Activated CD4-positive, alpha-beta T cell treated with anti-CD3 and anti-CD28 coated beads, Interleukin-2, Interleukin-6, amounts not matched to agents 100 ng/mL and 50 ng/mL, durations not matched to agents 16 hours and 8 hours (primary cell): ENCODE measurements around the gene HSPG2.
A peak's percentile ranks its signal among the peaks of the same experiment; 100 is the strongest.
"Not testable (repeated sequence)": the region's sequence is repeated elsewhere in the genome, so short reads cannot be mapped to it uniquely, and the experiment has no call there.

Experiments
- DNase-seq: peaks from one replicate; pipeline ENCODE4 v3.0.0-alpha.2; 2020

Gene HSPG2

DNA sequence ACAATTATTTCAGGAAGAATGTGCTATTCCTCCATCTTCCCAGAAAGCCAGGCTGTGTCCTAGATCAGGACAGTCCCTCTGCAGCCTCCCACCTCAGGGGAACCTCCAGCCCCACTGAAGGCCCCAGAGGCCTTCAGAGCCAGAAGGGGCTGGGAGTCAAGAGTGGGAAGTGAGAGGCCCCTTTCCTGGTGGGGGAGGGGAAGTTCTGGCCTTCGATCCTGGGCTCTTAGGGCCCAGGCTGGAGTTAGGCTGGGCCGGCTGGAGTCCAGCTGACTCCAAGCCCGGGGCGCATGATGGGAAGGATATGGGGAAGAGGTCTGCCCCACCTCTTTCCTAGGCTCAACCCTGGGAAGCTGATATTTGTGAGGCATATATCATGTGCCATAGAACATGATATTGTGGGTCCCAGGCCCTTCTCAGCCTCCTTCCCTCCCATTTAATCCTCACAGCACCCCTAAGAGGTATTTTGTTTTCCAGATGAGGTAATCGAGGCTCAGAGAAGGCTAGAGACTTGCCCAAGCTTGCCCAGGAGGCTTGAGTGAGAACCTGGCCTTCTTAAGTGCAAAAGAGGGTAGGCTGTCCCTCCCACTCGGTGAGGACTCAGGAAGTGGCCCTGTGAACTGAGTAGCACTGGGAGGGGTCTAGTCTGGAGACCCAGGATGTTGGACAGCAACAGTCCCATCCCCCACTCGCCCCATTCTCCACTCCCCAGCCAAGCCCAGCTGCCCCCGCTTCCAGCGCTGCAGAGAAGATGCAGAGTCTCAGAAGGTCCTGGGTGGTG lies 18.6 kb upstream of the HSPG2 start:
- no peak for DNase-seq

DNA sequence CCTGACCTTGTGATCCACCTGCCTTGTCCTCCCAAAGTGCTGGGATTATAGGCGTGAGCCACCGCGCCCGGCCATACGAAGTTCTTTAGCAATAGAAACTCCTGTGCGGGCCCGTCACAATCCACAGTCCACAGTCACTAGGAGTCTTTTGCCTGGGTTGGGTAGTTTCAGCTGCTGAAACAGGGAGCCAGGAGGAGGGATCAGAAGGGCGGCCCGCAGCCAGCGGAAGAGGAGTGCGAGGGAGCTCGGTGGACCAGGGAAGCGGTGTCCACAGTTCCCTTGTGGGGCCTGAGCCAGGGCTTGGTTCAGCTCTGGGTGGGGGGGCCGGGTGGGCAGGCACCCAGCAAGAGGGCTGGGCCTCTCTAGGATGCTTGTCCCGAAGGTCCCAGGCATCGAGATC lies 17.9 kb upstream of the HSPG2 start:
- no peak for DNase-seq

DNA sequence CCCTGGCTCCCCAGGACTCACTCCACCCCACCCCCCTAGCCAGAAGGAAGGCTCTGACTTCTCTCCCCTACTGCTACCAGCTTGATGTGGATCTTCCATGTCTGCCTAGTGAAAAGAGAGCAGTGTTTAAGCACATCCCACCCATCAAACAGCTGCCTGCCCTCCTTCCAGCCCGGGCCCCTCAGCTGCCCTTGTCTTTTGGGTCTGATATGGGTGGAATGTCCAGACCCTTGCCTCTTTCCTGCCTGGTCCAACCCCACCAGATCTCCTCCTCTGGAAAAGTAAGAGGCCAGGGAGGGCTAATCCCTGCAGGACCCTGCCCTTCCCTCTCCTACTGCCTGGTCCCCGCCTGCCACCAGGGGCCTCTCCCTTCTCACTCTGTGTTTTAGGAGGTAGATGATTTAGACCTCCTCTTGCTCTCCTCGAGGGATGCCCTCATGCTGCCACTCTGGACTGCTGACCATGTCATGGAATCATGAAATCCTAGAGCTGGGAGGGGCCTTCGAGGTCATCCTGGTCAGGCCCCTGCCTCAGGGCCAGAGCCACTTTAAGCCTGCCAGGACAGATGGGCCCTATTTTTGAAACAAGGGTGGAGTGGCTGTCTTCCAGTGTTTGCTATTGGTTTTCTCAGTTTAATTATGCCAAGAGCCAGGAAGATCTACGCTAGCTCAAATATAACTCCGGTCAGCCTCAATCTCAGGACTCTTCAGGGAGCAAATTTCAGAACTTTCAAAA lies 15.8 kb upstream of the HSPG2 start:
- DNase-seq: no peak

DNA sequence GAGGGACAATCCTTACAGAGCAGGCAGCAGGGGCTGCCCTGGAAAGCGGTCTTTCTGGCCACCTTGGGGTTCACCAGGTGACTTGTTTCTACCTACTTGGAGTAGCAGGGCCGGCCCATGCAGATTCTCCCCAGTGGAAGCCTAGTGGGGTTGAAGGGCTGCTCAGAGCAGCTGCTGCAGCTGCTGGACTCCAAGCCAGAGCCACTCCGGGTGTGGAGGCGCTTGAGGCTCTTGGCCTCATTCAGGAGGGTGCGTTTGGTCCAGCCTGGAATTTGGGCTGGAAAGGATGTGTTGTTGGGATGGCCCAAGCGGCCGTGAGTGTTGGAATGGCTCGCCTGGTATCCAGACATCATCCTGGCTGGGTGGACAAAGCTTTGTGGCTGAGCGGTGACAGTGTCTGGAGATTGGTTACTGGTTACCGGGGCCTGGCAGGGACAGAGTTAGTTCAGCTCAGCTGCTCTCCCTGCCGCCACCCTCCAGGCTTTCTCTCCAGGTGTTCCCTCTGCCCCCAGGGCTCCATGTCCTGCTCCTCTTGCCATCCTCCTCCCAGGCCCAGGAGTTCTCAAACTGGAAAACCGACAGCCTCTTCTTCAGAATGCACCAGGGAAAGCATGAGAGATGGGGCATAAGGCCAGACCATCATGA lies 14.2 kb upstream of the HSPG2 start:
- no peak for DNase-seq

DNA sequence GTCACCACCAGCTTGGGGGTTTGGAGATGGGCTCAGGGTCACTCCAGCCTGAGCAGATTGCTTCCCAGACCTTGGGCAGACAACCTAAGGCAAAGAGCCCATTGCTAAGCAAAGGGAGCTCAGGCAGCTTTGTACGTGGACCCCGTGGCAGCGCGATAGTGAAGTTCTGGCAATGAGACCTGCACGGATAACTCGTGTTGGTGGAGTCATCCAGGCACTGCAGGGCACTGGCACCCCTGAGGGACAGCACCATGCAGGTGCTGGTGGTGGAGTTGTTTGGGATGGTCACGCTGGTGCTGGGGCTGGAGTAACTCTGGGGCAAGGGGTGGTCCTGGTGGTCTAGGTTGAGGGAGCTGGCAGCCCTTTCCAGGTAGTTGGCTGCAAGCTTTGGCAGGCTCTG lies 13.6 kb upstream of the HSPG2 start:
- no peak for DNase-seq

DNA sequence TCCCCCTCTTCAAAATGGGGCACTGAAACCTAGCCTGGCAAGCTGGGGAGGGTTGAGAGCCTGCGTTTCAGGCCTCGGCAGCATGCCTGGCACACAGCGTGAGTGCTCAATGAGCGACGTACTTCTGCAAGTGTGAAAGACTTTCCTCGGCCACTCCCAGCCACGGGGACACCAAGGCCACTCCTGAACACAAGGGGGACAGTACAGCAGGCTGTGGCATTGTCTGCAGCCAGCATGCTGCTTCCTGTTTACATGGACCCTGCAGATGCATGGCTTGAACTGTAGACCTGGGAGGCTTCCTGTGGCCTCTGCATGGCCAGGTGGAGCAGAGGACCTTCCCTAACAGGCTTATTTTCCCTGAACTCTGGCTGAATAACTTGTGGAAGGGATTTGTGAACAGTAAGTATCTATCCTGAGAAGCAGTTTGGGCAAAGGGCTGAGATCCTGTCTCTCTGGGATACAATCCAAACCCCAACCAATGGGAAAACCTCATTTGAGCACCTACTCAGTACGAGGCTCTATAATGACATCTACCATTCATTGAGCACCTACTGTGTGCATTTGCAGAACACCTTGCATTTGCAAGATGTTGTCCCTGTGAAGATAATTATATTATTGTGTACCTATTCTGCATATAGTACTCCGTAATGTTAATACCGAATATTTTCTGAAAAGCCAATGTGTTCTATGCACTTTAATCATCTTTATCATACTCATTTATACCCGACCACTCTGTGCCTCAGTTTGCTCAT lies 9.9 kb upstream of the HSPG2 start:
- DNase-seq: no peak

DNA sequence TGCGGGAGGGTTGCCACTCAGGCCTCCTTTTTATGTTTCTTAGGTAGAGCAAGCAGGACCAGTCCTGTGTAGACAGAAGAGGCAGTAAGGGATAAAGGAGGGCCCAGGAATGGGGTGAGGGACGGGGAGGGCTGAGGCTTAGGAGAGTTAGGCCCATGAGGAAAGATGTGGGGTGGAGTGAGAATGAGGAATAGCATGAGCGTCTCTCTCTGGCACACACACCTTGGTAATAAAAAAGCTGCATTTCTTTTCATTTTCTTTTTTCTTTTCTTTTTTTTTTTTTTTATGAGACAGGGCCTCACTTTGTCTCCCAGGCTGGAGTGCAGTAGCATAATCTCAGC lies 7.6 kb upstream of the HSPG2 start:
- no peak for DNase-seq

DNA sequence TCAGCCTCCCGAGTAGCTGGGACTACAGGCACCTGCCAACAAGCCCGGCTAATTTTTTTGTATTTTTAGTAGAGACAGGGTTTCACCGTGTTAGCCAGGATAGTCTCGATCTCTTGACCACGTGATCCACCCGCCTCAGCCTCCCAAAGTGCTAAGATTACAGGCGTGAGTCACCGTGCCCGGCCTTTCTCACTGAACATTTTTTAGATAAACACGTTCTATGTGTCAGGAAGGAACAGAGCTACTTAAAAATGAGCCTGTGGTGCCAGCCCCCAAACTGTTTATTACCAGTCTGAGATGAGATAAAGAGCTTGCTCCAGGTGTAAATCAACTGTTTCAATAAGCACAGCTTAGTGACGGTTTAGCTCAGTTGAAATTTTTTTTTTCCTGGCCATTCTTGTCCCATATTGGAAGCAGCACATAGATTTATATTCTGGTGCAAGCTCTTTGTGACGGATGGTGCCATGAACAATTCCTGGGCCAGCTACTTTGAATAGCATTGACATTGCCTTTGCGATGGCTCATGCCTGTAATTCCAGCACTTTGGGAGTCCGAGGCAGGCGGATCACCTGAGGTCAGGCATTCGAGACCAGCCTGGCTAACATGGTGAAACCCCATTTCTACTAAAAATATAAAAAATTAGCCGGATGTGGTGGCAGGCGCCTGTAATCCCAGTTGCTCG lies 6.0 kb upstream of the HSPG2 start:
- DNase-seq: not testable (repeated sequence)

DNA sequence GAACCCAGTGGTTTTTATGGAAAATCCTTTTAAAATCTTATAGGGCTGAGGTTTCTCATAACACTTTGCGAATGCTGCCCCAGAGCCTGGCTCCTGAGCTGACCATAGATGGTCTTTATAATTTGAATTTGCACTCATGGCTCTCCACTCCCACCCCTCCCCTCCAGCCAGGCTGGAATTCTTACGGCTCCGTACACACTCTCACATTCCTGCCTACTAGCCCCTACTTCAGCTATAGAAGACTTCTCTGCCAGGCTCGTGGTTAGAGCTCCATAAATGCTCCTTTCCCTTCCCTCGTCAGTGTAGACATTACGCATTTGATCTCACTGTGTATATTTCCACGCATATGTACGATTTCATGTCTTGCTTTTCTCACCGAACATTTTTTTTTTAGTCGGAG lies 5.4 kb upstream of the HSPG2 start:
- no peak for DNase-seq

DNA sequence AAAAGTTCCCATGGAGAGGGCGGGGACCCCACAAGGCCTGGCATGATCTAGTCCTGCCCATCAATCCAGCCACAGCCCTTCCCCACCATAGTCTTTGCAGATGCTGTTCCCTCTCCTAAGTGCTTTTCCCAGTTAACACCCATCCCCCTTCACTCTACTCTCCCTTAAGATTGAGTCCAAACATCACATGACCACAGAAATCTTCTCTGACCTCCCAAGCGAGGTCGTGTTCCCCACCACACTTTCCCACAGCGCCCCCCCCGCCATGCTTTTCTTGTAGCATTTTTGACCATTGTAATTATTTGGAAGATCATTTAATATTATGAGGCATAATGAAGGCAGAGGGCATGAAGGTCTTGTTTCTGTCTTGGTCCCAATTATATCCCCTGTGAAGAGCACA lies 4.3 kb upstream of the HSPG2 start:
- DNase-seq: no peak

DNA sequence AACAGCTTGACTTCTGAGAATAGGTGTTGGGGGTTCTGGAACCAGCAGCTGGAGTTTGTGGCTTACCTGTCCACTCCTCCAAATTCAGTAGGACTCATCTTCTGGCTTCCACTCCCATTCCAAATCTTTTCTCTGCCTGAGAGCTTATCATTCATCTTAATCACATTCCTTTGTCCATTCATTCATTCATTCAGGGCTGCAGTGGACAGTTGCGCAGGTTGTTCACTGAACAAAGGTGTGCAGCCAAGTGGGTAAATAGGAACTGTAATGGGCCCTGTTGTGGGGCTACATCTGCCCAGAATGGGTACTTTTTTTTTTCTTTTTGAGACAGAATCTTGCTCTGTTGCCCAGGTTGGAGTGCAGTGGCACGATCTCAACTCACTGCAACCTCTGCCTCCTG lies 3.4 kb upstream of the HSPG2 start:
- no peak for DNase-seq

DNA sequence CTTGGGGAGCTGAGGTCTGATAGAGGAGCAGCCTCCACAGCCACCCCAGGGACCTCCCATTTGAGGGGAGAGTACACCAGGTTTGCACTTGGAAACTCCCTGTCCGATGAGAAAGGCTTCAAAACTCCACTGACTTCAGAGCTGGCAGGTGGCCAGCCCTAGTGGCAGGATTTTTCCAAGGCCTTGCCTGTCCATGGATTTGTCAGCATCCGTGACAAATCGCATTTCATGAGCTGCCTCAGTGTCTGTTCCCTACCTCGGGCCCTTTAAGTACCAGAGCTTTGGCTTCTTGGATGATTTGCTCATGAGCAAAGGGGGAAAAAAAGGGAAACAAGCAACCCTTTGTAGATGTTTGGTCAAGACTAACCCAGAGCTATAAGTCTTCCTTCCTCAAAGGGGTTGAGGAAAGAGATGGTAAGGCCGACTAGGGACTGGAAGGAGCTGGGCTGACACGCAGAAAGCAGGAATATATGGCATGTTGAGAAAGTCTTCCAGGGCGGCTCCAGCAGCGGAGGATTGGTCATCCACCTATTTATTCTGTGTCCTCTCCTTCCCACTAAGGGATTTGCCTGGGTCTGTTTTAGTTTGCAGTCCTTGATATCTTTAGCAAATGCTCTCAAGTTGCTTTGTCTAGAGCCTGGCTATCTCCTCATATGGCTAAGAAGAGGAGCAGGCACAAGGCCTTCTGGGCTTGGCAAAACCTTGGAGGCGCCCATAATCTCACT lies 2.7 kb upstream of the HSPG2 start:
- no peak for DNase-seq

DNA sequence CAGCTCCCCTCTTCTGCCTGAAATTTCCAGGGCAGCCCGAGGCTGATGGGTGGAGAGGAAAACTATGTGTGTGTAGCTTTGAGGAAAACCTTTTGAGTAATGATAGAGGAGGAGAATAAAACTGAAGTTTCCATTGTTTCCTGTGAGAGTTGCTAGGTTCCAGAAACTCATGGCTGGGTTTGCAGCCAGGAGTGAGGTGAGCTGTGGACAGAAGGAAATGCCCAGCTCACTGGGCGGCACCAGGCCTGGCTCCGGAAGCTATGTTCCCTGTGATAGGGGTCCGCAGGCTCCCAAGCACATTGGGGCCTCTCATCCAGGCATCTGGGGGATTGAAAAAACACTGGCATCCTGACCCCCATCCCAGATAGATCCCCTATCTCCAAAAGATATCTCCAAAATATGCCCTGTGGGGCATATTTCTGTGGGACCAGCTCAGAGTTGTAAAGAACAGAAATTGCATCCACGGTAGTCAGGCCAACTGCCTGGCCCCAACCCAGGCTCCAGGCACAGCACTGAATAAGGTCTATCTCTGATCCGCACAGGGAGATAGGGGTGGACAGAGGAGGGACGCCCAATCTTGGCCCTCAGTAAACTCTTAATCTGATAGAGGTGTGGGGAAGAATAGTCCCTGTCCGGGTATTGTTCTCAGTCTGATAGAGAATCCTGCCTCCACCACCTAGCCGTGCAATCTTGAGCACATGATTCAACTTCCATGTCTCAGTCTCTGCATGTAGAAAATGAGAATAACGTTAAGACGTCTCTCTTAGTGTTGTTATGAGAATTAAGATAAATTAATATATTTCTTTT lies 1.8 kb upstream of the HSPG2 start:
- no peak for DNase-seq

DNA sequence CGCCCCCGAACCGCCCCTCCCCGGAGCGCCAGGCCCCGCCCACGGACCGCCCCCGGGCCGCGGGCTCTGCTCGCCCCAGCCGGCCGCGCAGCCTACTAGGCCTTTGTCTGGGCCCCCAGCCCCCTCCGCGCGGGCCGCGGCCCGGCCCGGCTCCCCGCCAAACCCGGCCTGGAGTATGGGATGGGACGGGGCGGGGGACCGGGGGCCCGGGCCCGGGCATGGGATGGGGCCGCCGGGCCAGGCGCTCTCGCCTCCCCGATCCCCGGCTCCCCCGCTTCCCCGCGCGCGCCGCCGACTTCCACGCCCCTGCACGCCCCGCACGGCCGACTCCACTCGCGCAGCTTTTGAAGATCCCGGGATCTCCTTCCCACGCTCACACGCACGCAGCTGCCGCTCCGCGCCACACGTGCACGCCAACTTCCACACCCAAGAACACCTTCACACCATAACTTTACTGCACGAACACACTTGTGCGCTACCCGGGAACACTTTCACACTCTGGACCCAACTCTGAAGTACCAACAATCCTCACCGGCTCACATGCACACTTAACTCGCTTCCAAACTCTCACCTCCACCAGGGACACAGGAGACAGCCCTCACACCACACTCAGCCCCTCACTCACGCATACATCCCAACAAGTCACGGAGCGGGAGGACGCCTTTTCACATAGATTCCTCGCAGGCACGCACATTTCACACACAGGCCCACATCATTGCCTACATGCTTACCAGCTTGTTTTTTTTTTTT lies 437 bp upstream of the HSPG2 start:
- DNase-seq: peak; percentile 51

DNA sequence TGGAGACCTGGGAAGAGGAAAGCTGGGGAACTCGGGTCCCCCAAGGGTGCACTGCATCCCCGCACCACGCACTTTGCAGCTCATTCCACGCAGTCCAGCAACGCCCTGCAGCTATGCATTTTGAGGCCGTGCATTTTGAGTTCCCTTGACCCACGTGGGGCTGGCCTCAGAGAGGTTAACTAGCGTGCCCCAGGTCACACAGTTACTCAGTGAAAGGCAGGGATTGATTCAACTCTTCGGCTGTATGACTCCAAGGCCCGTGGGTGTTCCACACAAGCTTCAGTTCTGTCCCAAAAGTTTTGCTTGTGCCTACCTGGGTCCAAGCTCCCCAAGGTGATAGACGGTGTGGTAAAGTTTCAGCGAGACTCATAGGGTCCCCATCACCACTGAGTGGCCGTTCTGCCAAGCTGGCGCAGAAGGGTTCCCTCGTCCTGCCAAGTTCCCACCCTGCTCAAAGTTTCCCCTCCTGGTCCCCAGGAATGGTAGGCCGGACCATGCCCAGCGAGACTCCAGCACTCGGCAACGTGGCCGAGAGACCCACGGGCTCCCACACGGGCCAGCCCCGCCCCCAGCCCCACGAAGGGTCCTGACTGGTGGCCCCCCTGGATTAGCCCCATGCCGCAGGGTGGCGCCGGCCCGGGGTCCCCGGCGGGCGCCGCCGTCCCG lies 611 bp downstream of the HSPG2 start:
- DNase-seq: no peak

DNA sequence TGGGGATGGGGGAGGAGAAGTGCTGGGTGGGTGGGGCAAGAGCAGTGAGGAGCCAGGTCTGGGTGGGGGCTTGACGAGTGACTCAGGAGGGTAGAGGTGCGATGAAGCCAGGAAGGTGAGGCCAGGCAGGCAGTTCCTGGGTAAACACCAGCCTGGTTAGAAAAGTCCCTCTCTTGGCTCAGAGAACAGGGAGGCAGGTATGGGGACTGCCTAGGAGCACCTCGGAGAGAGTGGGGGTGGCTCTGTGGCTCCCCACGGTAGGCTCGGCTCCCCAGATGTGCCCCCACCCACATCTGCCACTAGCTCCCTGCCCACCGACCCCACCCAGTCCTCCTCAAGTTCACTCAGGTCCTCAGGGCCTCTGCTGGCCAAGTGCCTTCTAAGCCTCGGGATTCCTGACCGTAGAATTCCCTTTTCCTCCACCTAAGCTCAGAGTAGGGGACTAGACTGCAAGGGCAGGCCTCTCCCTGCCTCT lies 1.2 kb downstream of the HSPG2 start:
- no peak for DNase-seq

DNA sequence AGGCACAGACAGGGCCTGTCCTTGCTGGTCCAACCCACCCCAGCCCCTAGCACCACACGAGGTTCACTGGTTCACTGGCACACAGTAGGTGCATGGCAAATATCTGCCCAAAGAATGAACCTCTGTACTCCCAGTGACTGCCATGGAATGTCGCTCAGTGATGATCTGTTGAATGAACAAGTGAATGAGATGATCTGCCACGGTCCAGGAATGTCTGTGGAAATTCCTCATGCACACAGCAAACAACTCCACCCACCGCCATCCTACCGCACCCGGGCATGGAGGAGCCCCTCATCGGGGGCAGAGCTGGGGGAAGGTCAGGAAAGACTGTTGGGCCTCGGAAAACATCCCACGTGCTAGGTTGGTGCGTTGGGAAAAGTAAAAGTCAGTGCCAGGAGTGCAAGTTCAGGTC lies 1.7 kb downstream of the HSPG2 start:
- DNase-seq: no peak

DNA sequence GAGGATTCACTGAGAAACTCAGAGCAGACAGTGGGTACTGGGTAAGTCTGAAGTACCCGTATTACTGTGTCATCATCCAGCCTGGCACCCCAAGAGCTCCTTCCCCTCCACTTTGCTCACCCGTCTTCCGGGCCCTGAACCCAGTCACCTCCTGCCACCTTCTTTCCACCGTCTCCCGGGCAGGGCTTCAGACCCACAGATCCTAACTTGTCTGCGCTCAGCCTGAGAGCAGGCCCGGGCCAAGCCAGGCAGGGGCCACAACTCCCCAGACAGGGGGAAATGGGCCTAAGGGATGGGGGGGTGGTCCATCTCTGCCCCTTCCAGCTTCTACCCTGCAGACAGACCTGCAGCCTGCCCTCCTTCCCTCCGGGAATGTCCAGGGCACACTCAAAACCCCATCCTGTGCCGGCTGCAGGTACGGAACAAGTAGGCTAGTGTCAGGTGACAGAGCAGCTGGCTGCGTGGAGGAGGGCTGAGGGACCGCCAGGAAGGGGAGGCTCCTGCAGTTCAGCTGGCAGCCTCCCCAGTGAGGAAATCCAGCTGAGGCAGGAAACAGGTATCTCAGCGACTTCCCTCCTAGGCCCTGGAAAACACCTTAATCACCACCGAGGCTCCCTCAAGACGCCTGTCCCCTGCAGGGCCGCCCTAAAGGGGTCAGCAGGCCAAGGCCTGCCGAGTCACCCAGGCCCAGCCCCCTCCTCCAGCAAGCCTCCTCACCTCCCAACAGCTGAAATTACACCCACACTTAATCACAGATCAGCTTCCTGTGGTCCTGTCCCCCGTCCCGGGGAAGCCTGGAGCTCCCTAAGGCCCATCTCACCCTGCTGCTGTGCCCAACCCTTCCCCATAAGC lies 3.5 kb downstream of the HSPG2 start:
- no peak for DNase-seq

DNA sequence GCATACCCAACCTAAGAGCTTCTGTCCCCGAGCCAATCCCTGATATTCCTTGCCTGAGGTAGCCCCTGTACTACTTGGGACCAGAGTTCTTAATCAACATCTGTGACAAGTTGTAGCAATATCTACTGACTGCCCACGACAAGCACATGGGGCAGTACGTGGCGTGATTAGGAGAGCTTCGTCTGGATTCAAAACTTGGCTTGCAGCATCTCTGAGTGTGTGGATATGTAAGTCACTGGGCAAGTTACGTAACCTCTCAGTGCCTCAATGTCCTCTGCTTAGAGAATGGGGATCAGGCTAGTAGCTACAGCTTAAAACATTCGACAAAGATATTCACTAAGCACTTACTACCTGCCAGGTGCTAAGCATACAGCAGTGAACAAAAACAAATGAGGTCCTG lies 5.0 kb downstream of the HSPG2 start:
- no peak for DNase-seq
